ENCODE data around the gene CROT.

The CROT gene

GRCh38 chr7:87330942-87331341 is 14.5 kb upstream of the CROT start:
- Histone ChIP-seq H3K9ac (ENCODE audit: low read length) (no peak overlapping the region), H3K4me1 (ENCODE audit: low read length) (no peaks in the 10 kb centered on the region), H3K9me3 (ENCODE audit: insufficient read depth, low read length) (peaks cover 23% of the 10 kb centered on the region), H3K36me3 (replicated peaks; ENCODE audit: low read depth, low read length) (peaks cover 6% of the 10 kb centered on the region), H4K20me1 (ENCODE audit: insufficient read depth, low read length) (no peaks in the 10 kb centered on the region), H3K4me3 (ENCODE audit: low read length) (no peak overlapping the region), H3K27ac (ENCODE audit: low read length) (no peak overlapping the region), H2AFZ (ENCODE audit: low read depth, low read length) (no peak overlapping the region), H3K4me2 (ENCODE audit: low read length) (no peak overlapping the region), H3K27me3 (ENCODE audit: low read depth, low read length) (no peaks in the 10 kb centered on the region), H3K79me2 (ENCODE audit: low read length) (no peaks in the 10 kb centered on the region)
- no peak for TF ChIP-seq EZH2phosphoT487 (IDR thresholded peaks at IDR 0.05; ENCODE audit: low read depth)
- TF ChIP-seq, protein P1, sequence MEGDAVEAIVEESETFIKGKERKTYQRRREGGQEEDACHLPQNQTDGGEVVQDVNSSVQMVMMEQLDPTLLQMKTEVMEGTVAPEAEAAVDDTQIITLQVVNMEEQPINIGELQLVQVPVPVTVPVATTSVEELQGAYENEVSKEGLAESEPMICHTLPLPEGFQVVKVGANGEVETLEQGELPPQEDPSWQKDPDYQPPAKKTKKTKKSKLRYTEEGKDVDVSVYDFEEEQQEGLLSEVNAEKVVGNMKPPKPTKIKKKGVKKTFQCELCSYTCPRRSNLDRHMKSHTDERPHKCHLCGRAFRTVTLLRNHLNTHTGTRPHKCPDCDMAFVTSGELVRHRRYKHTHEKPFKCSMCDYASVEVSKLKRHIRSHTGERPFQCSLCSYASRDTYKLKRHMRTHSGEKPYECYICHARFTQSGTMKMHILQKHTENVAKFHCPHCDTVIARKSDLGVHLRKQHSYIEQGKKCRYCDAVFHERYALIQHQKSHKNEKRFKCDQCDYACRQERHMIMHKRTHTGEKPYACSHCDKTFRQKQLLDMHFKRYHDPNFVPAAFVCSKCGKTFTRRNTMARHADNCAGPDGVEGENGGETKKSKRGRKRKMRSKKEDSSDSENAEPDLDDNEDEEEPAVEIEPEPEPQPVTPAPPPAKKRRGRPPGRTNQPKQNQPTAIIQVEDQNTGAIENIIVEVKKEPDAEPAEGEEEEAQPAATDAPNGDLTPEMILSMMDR (IDR thresholded peaks at IDR 0.05; ENCODE audit: low read depth, low read length): no peak

DNA sequence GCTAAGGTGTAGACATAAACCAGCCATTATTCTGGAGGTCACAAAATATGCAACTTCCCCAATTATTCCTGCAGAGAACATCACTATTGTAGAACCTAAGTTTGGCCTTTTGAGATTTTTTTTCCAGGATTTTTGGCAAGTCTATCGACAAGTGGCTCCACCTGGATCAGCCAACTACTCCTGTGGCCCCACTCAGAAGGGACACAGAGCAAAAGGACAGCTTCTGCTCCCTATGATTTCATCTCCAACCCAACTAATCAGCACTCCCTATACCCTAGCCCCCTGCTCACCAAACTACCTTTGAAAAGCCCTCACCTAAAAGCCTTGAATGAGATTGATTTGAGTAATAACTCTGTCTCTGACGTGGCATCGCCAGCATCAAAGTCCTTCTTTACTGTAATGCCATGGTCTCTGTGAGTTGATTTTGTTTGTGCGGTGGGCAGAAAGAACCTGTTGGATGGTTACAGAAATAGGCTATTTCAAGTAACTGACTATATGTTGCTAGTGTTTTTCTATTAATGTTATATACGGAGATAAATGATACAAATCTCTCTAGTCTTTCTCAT is 13.7 kb upstream of the CROT start:
- Histone ChIP-seq H3K4me1 (ENCODE audit: low read length) (no peaks in the 10 kb centered on the region), H3K27ac (ENCODE audit: low read length) (no peak overlapping the region), H3K27me3 (ENCODE audit: low read depth, low read length) (no peaks in the 10 kb centered on the region), H3K9me3 (ENCODE audit: insufficient read depth, low read length) (peaks cover 23% of the 10 kb centered on the region), H2AFZ (ENCODE audit: low read depth, low read length) (no peak overlapping the region), H3K4me2 (ENCODE audit: low read length) (no peak overlapping the region), H4K20me1 (ENCODE audit: insufficient read depth, low read length) (no peaks in the 10 kb centered on the region), H3K36me3 (replicated peaks; ENCODE audit: low read depth, low read length) (peaks cover 6% of the 10 kb centered on the region), H3K79me2 (ENCODE audit: low read length) (no peaks in the 10 kb centered on the region), H3K9ac (ENCODE audit: low read length) (no peak overlapping the region), H3K4me3 (ENCODE audit: low read length) (no peak overlapping the region)
- no peak for TF ChIP-seq EZH2phosphoT487 (IDR thresholded peaks at IDR 0.05; ENCODE audit: low read depth)
- TF ChIP-seq, protein P1 (IDR thresholded peaks at IDR 0.05; ENCODE audit: low read depth, low read length): no peak

DNA sequence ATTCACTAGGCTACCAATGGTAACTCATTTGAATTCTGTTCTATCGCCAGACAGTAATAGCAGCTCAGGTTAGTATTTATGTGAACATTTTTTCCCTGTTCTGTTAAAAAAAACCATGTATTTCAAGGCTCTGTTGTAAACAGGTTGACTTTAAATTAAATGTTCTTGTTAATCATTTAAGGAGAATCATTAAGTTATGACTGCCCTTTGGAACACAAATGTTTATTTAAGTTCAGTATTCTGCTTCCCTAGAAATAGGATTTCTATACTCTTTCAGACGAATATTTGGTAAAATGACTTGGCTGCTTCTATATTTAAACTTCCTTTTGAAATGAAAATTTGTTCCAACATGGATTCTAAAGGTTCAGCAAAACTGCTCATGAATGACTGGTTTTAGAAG is 13.1 kb upstream of the CROT start:
- H3K4me1 ChIP-seq (ENCODE audit: low read length): no peaks in the 10 kb centered on the region
- no peak overlapping the region for H3K27ac ChIP-seq (ENCODE audit: low read length)
- TF ChIP-seq, protein P1 (IDR thresholded peaks at IDR 0.05; ENCODE audit: low read depth, low read length): no peak
- TF ChIP-seq EZH2phosphoT487 (IDR thresholded peaks at IDR 0.05; ENCODE audit: low read depth): no peak
- H2AFZ ChIP-seq (ENCODE audit: low read depth, low read length): no peak overlapping the region
- H3K9me3 ChIP-seq (ENCODE audit: insufficient read depth, low read length): peaks cover 20% of the 10 kb centered on the region; the same call in 1 of the 2 replicates
- no peaks in the 10 kb centered on the region for H4K20me1 ChIP-seq (ENCODE audit: insufficient read depth, low read length)
- no peak overlapping the region for H3K4me2 ChIP-seq (ENCODE audit: low read length)
- no peaks in the 10 kb centered on the region for H3K27me3 ChIP-seq (ENCODE audit: low read depth, low read length)
- no peak overlapping the region for H3K9ac ChIP-seq (ENCODE audit: low read length)
- no peaks in the 10 kb centered on the region for H3K79me2 ChIP-seq (ENCODE audit: low read length)
- peaks cover 6% of the 10 kb centered on the region for H3K36me3 ChIP-seq (replicated peaks; ENCODE audit: low read depth, low read length)
- no peak overlapping the region for H3K4me3 ChIP-seq (ENCODE audit: low read length)

DNA sequence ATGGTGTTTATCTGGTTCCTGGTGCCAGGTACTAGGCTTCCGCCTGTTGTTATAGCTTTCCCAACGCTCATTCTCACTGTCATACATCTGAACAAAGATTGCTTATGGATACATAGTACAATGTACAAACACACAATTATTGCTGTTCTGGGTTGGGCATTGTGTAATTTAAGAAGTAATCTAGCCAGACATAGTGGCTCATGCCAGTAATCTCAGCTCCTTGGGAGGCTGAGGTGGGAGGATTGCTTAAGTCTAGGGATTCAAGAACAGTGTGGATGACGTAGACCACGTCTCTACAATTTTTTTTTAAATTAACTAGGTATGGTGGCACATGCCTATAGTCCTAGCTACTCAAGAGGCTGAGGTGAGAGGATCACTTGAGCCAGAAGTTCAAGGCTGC is 9.3 kb upstream of the CROT start:
- Histone ChIP-seq H3K9me3 (ENCODE audit: insufficient read depth, low read length) (no peaks in the 10 kb centered on the region), H3K4me3 (ENCODE audit: low read length) (no peak overlapping the region), H3K36me3 (replicated peaks; ENCODE audit: low read depth, low read length) (no peaks in the 10 kb centered on the region), H2AFZ (ENCODE audit: low read depth, low read length) (no peak overlapping the region), H3K27ac (ENCODE audit: low read length) (no peak overlapping the region), H3K27me3 (ENCODE audit: low read depth, low read length) (no peaks in the 10 kb centered on the region), H3K9ac (ENCODE audit: low read length) (no peak overlapping the region), H4K20me1 (ENCODE audit: insufficient read depth, low read length) (no peaks in the 10 kb centered on the region), H3K4me1 (ENCODE audit: low read length) (no peaks in the 10 kb centered on the region), H3K4me2 (ENCODE audit: low read length) (no peak overlapping the region), H3K79me2 (ENCODE audit: low read length) (no peaks in the 10 kb centered on the region)
- no peak for TF ChIP-seq EZH2phosphoT487 (IDR thresholded peaks at IDR 0.05; ENCODE audit: low read depth)
- TF ChIP-seq, protein P1 (IDR thresholded peaks at IDR 0.05; ENCODE audit: low read depth, low read length): no peak

All from OCI-LY3 (cell line).